H1 (cell line): ENCODE measurements around the gene ISG20L2. TPM values are rescaled to one million over a fixed set of nuclear protein-coding genes. Genes with fewer than 3 reads are reported as not detected.

ENCODE experiments used
- FOSL1 ChIP-seq: IDR thresholded peaks from 2 replicates; pipeline ENCODE4 v1.6.1; 2011; ENCODE audit warnings: mild to moderate bottlenecking, low read depth, low read length, moderate library complexity; ENCODE audit not compliant: insufficient read depth
- JUND ChIP-seq: IDR thresholded peaks from 2 replicates; pipeline ENCODE4 v1.6.1; 2011; ENCODE audit warnings: mild to moderate bottlenecking, improper control_type of control experiment, low read length
- RBBP5 ChIP-seq: IDR thresholded peaks from 2 replicates; pipeline ENCODE4 v1.7.1; 2012; ENCODE audit warnings: low read depth, mild to moderate bottlenecking, inconsistent platforms, low read length, moderate library complexity, borderline replicate concordance
- RNF2 ChIP-seq: fragments of 200-900, 300-1000 bp; sonication (generic); IDR thresholded peaks from 2 replicates; pipeline ENCODE4 v1.7.1; 2016; ENCODE audit warnings: borderline replicate concordance, low read depth, mild to moderate bottlenecking, antibody characterized with exemption, low read length; ENCODE audit not compliant: poor library complexity, severe bottlenecking; ENCODE audit errors: missing control alignments
- SIRT6 ChIP-seq: IDR thresholded peaks from one replicate; pipeline ENCODE4 v1.7.1; 2012; ENCODE audit warnings: low read length, inconsistent platforms
- SP4 ChIP-seq: IDR thresholded peaks from 2 replicates; pipeline ENCODE4 v1.6.1; 2012; ENCODE audit warnings: low read length, inconsistent platforms
- polyA plus RNA-seq, 7 experiments: library from polyadenylated mRNA; depleted of rRNA in 3 of 7; stranded (reverse) in 5 of 7; unstranded in 2 of 7; fragments of >200 nt in 5 of 7; fragments of 200-250 nt in 2 of 7; gene quantifications; 1 replicate in 5 of 7; 2 replicates in 1 of 7; 4 replicates in 1 of 7; pipeline versions ENCODE4 v1.2.1 to v1.2.3, GENCODE V29; 2011 to 2013; ENCODE audit warnings: missing spikeins in 2 of 7, mixed read lengths in 2 of 7
- total RNA-seq: library from RNA; stranded (reverse); fragmentation: NEBNext Ultra II Directional; extraction: Animal tissue kit (Norgen Biotek cat#: 25700); gene quantifications from 2 replicates; pipeline ENCODE4 v1.2.1, GENCODE V29; 2021

ISG20L2 gene
- total and polyA plus RNA-seq, 2 of the 8 experiments (the other 6 are each of a cell fraction or from before 2014, with no cell fraction given) = 47.5 to 53.0 TPM

GRCh38 chr1:156709757-156710489, 18.6 kb downstream of the ISG20L2 start (continued):
- TF ChIP-seq JUND (no peak), RNF2 (no peak), FOSL1 (no peak), RBBP5 (no peak), SIRT6 (no peak), SP4 (no peak)
